Measurements from ENCODE around the gene CCDC122. TPM values are rescaled to one million over a fixed set of nuclear protein-coding genes. Genes with fewer than 3 reads are reported as not detected.
A peak's percentile ranks its signal among the peaks of the same experiment; 100 is the strongest.

Gene CCDC122
- total RNA-seq, 4 donors from 2014 or later, result 0.60 to 9.5 (median 5.6) TPM; not detected in 1

DNA sequence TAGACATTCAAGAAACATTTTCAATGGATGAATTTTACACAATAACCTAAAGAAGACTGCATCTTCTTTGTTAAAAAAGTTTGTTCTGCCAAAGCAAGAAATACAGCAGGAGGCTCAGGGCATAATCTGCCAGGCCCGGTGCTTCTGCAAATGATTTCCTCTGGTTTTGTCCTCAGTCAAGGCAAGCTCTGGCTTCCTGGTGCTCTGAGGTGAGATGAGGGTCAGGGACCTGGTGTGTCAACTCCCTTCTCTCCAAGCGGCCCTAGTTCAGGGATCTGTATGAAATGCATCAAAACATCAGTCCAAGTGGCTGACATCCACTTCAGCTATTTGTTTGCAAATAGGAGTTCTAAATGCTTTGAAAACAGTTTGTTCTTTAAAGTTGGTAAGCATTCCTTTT lies 31.7 kb upstream of the CCDC122 start:
- in situ Hi-C loops (cut with MboI; ENCODE audit: low pct_ligation_motif_present in 1 of 4, low pct_unique_long_range_greater_than_20kb in 1 of 4, low sequenced_read_pairs in 3 of 4), result loop anchor here (10.0 to 25.0 kb wide), 4 partner anchors 126 to 1051 kb away; no protein-coding TSS in a partner anchor
- WGBS, 2 donors (ENCODE audit: low coverage in 1 of 2), result 47 to 54% methylated on average over 2 of the region's 2 CpGs
- TF ChIP-seq EP300 (IDR thresholded peaks at IDR 0.05; ENCODE audit: low read depth) (no peak), POLR2AphosphoS5 (IDR thresholded peaks at IDR 0.05) (no peak), POLR2A (IDR thresholded peaks at IDR 0.05) (no peak), CTCF (IDR thresholded peaks at IDR 0.05) (no peak)
- intact Hi-C loops (cut with DNase I; ENCODE audit: low total_unique reads), result no loop called here
- Histone ChIP-seq H3K36me3 (no peaks in the 10 kb centered on the region), H3K9me3 (no peaks in the 10 kb centered on the region), H3K4me1 (no peaks in the 10 kb centered on the region), H3K27ac (no peak overlapping the region), H3K27me3 (no peaks in the 10 kb centered on the region), H3K4me3 (no peak overlapping the region)
- no peak for DNase-seq

- no peak for DNase-seq
- Histone ChIP-seq H3K9me3 (no peaks in the 10 kb centered on the region), H3K27ac (no peak overlapping the region), H3K36me3 (no peaks in the 10 kb centered on the region), H3K27me3 (no peaks in the 10 kb centered on the region), H3K4me3 (no peak overlapping the region), H3K4me1 (no peaks in the 10 kb centered on the region)
- in situ Hi-C loops (cut with MboI; ENCODE audit: low pct_ligation_motif_present in 1 of 4, low pct_unique_long_range_greater_than_20kb in 1 of 4, low sequenced_read_pairs in 3 of 4), result loop anchor here (10.0 to 25.0 kb wide), 4 partner anchors 126 to 1051 kb away; no protein-coding TSS in a partner anchor
- intact Hi-C loops (cut with DNase I; ENCODE audit: low total_unique reads), result no loop called here
- TF ChIP-seq POLR2A (IDR thresholded peaks at IDR 0.05) (no peak), POLR2AphosphoS5 (IDR thresholded peaks at IDR 0.05) (no peak), CTCF (IDR thresholded peaks at IDR 0.05) (no peak), EP300 (IDR thresholded peaks at IDR 0.05; ENCODE audit: low read depth) (no peak)
Measured at GRCh38 chr13:43910856-43911255, 31.3 kb upstream of the CCDC122 start.

- in situ Hi-C loops (cut with MboI; ENCODE audit: low pct_ligation_motif_present in 1 of 4, low pct_unique_long_range_greater_than_20kb in 1 of 4, low sequenced_read_pairs in 3 of 4) (loop anchor here (5.0 to 25.0 kb wide), 8 partner anchors 129 to 1054 kb away; no protein-coding TSS in a partner anchor), intact Hi-C loops (cut with DNase I; ENCODE audit: low total_unique reads) (loop anchor here (10.0 kb wide), 1 partner anchor 306 kb away; no protein-coding TSS in a partner anchor)
- Histone ChIP-seq H3K36me3 (no peaks in the 10 kb centered on the region), H3K27ac (no peak overlapping the region), H3K9me3 (no peaks in the 10 kb centered on the region), H3K4me3 (no peak overlapping the region), H3K27me3 (no peaks in the 10 kb centered on the region), H3K4me1 (no peaks in the 10 kb centered on the region)
- TF ChIP-seq CTCF (IDR thresholded peaks at IDR 0.05), result peak; percentile 51 to 70 (median 59)
- TF ChIP-seq POLR2AphosphoS5 (IDR thresholded peaks at IDR 0.05), result no peak
- no peak for TF ChIP-seq EP300 (IDR thresholded peaks at IDR 0.05; ENCODE audit: low read depth)
- 39 to 42% methylated on average over 2 of the region's 2 CpGs for WGBS, 2 donors (ENCODE audit: low coverage in 1 of 2)
- DNase-seq, result no peak
Measured at GRCh38 chr13:43908156-43909126, 28.9 kb upstream of the CCDC122 start.

DNA sequence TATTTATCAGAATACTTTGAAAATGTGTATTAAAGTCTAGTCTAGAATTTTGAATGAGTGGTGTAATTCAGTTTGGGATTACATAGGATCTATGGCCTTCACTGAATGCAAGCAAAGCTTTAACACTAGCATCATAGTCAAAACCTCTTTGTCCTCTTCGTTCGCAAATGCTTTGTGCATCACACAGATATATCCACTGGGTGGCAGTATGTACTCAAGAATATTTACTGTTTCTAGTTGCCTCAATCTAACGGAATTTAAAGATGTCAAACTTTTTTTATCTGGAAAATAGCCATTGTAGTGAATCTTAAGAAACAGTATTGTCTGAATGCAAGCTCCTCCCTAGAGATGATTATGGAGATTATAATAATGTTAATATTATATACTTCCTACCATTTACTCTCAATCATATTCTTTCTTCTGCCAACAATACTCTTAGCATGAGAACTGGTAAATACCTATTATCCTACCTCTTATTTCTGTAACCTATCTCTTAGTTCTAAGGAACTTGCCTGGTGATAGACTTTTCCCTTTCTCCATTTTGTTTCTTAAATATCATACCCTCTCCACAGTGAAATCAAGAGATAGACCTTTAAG lies 26.0 kb upstream of the CCDC122 start:
- in situ Hi-C loops (cut with MboI; ENCODE audit: low pct_ligation_motif_present in 1 of 4, low pct_unique_long_range_greater_than_20kb in 1 of 4, low sequenced_read_pairs in 3 of 4), result loop anchor here (5.0 to 25.0 kb wide), 8 partner anchors 132 to 1057 kb away; no protein-coding TSS in a partner anchor
- H3K4me3 ChIP-seq, result no peak overlapping the region
- no peaks in the 10 kb centered on the region for H3K36me3 ChIP-seq
- peak; percentile 74 to 87 (median 82) for TF ChIP-seq CTCF (IDR thresholded peaks at IDR 0.05)
- no peak for TF ChIP-seq EP300 (IDR thresholded peaks at IDR 0.05; ENCODE audit: low read depth)
- no peaks in the 10 kb centered on the region for H3K9me3 ChIP-seq
- no peak overlapping the region for H3K27ac ChIP-seq
- intact Hi-C loops (cut with DNase I; ENCODE audit: low total_unique reads), result loop anchor here (10.0 kb wide), 1 partner anchor 309 kb away; no protein-coding TSS in a partner anchor
- no peaks in the 10 kb centered on the region for H3K4me1 ChIP-seq
- 0 to 2% methylated on average over 3 of the region's 3 CpGs for WGBS, 2 donors (ENCODE audit: low coverage in 1 of 2)
- no peaks in the 10 kb centered on the region for H3K27me3 ChIP-seq
- DNase-seq, result no peak
